GM12878 (cell line): Measurements from ENCODE around the gene CHRNG. TPM values are rescaled to one million over a fixed set of nuclear protein-coding genes. Genes with fewer than 3 reads are reported as not detected.

Source experiments
- ATAC-seq: fragments of 200-7000 bp; cut with Tn5 transposase; 3 replicates; pipeline ENCODE4 v1.9.1; 2020; ENCODE audit warnings: mild to moderate bottlenecking, moderate library complexity
- BruUV-seq: library from RNA; stranded (reverse); fragments of 400-500 nt; replicated peaks from 2 replicates; lab custom pipeline; 2021; lab: Mats Ljungman, UMichigan
- CTCF ChIA-PET: fragments of 300-600 bp; sonication (Branson Sonifier 250); formaldehyde crosslinking; extraction: SDS; loops from one replicate; lab custom pipeline; 2021; ENCODE audit warnings: inconsistent platforms; lab: Yijun Ruan, JAX
- POLR2A ChIA-PET: fragments of 350-600 bp; formaldehyde crosslinking; extraction: SDS; loops from one replicate; lab custom pipeline; 2021; ENCODE audit warnings: inconsistent platforms; lab: Charles Lee
- RAD21 ChIA-PET: fragments of 300-600 bp; sonication (Branson Sonifier 250); formaldehyde crosslinking; loops from one replicate; lab custom pipeline; 2023; ENCODE audit warnings: antibody characterized with exemption; ENCODE audit not compliant: unreplicated experiment; lab: Charles Lee
- SMC1A ChIA-PET: fragments of 300-600 bp; sonication (Branson Sonifier 250); formaldehyde crosslinking; loops from one replicate; lab custom pipeline; 2023; ENCODE audit not compliant: unreplicated experiment, uncharacterized antibody; lab: Charles Lee
- DNase-seq: peaks from one replicate; pipeline ENCODE4 v3.0.0-alpha.2; 2011; ENCODE audit warnings: low read depth, low spot score
- FAIRE-seq: peaks from 3 replicates; lab custom pipeline; 2011; peaks lifted over from hg19 to GRCh38; lab: Jason Lieb, UNC
- H2AFZ ChIP-seq: 2 replicates; pipeline ENCODE4 v1.6.0; 2011; ENCODE audit warnings: low read depth, low read length, control low read depth; ENCODE audit not compliant: control insufficient read depth
- H3K27ac ChIP-seq: 2 replicates; pipeline ENCODE4 v1.5.1; 2011; ENCODE audit warnings: control low read depth; ENCODE audit not compliant: control insufficient read depth, insufficient read depth
- H3K27me3 ChIP-seq, 2 experiments: replicated peaks in 1 of 2; 2 replicates each; pipeline versions ENCODE4 v1.6.0 to v1.6.1; 2011; ENCODE audit warnings: low read length in 1 of 2; ENCODE audit not compliant: control insufficient read depth in 2 of 2, insufficient read depth in 2 of 2
- H3K36me3 ChIP-seq, 2 experiments: 2 replicates each; pipeline ENCODE4 v1.5.1; 2011; ENCODE audit warnings: low read length in 1 of 2; ENCODE audit not compliant: control insufficient read depth in 2 of 2, insufficient read depth in 2 of 2
- H3K4me1 ChIP-seq: 2 replicates; pipeline ENCODE4 v1.6.1; 2011; ENCODE audit warnings: mild to moderate bottlenecking, low read length, moderate library complexity, mixed read lengths; ENCODE audit not compliant: control insufficient read depth, insufficient read depth
- H3K4me2 ChIP-seq: 2 replicates; pipeline ENCODE4 v1.6.0; 2011; ENCODE audit warnings: control low read depth; ENCODE audit not compliant: control insufficient read depth, insufficient read depth
- H3K4me3 ChIP-seq: fragments of 200-600 bp; sonication (generic); 2 replicates; pipeline ENCODE4 v1.5.1; 2016
- H3K79me2 ChIP-seq: 2 replicates; pipeline ENCODE4 v1.6.0; 2011; ENCODE audit warnings: low read length; ENCODE audit not compliant: control insufficient read depth, insufficient read depth
- H3K9ac ChIP-seq: 2 replicates; pipeline ENCODE4 v1.8.0; 2011; ENCODE audit warnings: low read length, control low read depth, mixed read lengths; ENCODE audit not compliant: control insufficient read depth, insufficient read depth
- H3K9me3 ChIP-seq: replicated peaks from 3 replicates; pipeline ENCODE4 v1.5.1; 2011; ENCODE audit warnings: mild to moderate bottlenecking, low read length; ENCODE audit not compliant: control insufficient read depth, insufficient read depth
- H4K20me1 ChIP-seq: 2 replicates; pipeline ENCODE4 v1.6.0; 2011; ENCODE audit not compliant: control insufficient read depth, insufficient read depth
- ASH2L ChIP-seq: fragments of 300-600, 200-600 bp; sonication (generic); IDR thresholded peaks from 2 replicates; pipeline ENCODE4 v1.6.1; 2017; ENCODE audit warnings: low read depth, mild to moderate bottlenecking, borderline replicate concordance
- CBX5 ChIP-seq: sonication (generic); IDR thresholded peaks from 2 replicates; pipeline ENCODE4 v1.6.1; 2016; ENCODE audit warnings: low read depth, moderate library complexity, mild to moderate bottlenecking, inconsistent platforms
- CHD2 ChIP-seq: IDR thresholded peaks from 2 replicates; pipeline ENCODE4 v1.6.1; 2011; ENCODE audit warnings: low read depth, low read length, improper control_type of control experiment, borderline replicate concordance
- EGR1 ChIP-seq, 2 experiments: IDR thresholded peaks; 1 replicate in 1 of 2; 2 replicates in 1 of 2; pipeline ENCODE4 v1.6.1; 2011 to 2012; ENCODE audit warnings: low read depth in 2 of 2, low read length in 2 of 2, borderline replicate concordance in 1 of 2, mild to moderate bottlenecking in 1 of 2, moderate library complexity in 1 of 2
- FOS ChIP-seq: IDR thresholded peaks from 3 replicates; pipeline ENCODE4 v1.6.1; 2011; ENCODE audit warnings: borderline replicate concordance; ENCODE audit not compliant: insufficient read length; ENCODE audit errors: extremely low read depth
- NR2F1 ChIP-seq: fragments of 450-650 bp; conservative IDR thresholded peaks from 2 replicates; pipeline ENCODE4 v1.6.1; 2017; ENCODE audit warnings: mild to moderate bottlenecking
- RCOR1 ChIP-seq: conservative IDR thresholded peaks from 2 replicates; pipeline ENCODE4 v1.6.1; 2012; ENCODE audit warnings: low read depth, low read length, improper control_type of control experiment
- RELA ChIP-seq: fragments of 450-650 bp; IDR thresholded peaks from 2 replicates; pipeline ENCODE4 v1.8.0; 2014; ENCODE audit warnings: borderline replicate concordance; ENCODE audit not compliant: partially characterized antibody
- WGBS: methylation state at CpG from one replicate; pipeline ENCODE4 v1.1.6; 2016; ENCODE audit warnings: low lambda C conversion rate; ENCODE audit not compliant: insufficient replicate concordance, insufficient coverage; ENCODE audit errors: missing lambda C conversion rate; 5-methylcytosine and 5-hydroxymethylcytosine counted together
- in situ Hi-C: fragments of 300-500 bp; cut with MboI; formaldehyde crosslinking; loops from 9 replicates; pipeline ENCODE4 v1.14.3; 2018; ENCODE audit warnings: mixed read lengths
- intact Hi-C: fragments of 100-400 bp; cut with micrococcal nuclease; formaldehyde crosslinking; loops from one replicate; pipeline ENCODE4 v1.14.2; 2022; ENCODE audit not compliant: unreplicated experiment
- polyA plus RNA-seq, 11 experiments: library from polyadenylated mRNA; depleted of rRNA in 4 of 11; unstranded in 6 of 11; stranded (reverse) in 5 of 11; fragments of >200 nt; fragmentation: Nextera tagmentation in 4 of 11; fragmentation: Illumina TruSeq in 1 of 11; extraction: Ambion mirVana in 4 of 11; extraction: Trizol in 1 of 11; gene quantifications; 1 replicate in 1 of 11; 2 replicates in 10 of 11; pipeline versions ENCODE4 v1.2.1 to v1.2.3, GENCODE V29; 2011 to 2016; ENCODE audit warnings: inconsistent platforms in 2 of 11, missing spikeins in 2 of 11, low read depth in 1 of 11
- total RNA-seq, 4 experiments: library from RNA; depleted of rRNA in 3 of 4; stranded (reverse); fragments of >200 nt in 3 of 4; fragmentation: Illumina TruSeq in 1 of 4; extraction: Trizol in 1 of 4; gene quantifications; 2 replicates each; pipeline versions ENCODE4 v1.2.1 to v1.2.3, GENCODE V29; 2013 to 2021
- TF ChIP-seq, protein P1 (sequence below): fragments of 450-650 bp; IDR thresholded peaks from 2 replicates; pipeline ENCODE4 v1.6.1; 2018; ENCODE audit warnings: borderline replicate concordance, mild to moderate bottlenecking; ENCODE audit not compliant: partially characterized antibody
- TF ChIP-seq, protein P2 (sequence below): IDR thresholded peaks from 2 replicates; pipeline ENCODE4 v1.6.1; 2011; ENCODE audit warnings: mild to moderate bottlenecking, low read depth, low read length, moderate library complexity; ENCODE audit not compliant: insufficient replicate concordance

Gene CHRNG
- total and polyA plus RNA-seq, 10 of the 15 experiments (the other 5 are each of a cell fraction or from before 2014, with no cell fraction given): 0.17 TPM; not detected in 9

DNA sequence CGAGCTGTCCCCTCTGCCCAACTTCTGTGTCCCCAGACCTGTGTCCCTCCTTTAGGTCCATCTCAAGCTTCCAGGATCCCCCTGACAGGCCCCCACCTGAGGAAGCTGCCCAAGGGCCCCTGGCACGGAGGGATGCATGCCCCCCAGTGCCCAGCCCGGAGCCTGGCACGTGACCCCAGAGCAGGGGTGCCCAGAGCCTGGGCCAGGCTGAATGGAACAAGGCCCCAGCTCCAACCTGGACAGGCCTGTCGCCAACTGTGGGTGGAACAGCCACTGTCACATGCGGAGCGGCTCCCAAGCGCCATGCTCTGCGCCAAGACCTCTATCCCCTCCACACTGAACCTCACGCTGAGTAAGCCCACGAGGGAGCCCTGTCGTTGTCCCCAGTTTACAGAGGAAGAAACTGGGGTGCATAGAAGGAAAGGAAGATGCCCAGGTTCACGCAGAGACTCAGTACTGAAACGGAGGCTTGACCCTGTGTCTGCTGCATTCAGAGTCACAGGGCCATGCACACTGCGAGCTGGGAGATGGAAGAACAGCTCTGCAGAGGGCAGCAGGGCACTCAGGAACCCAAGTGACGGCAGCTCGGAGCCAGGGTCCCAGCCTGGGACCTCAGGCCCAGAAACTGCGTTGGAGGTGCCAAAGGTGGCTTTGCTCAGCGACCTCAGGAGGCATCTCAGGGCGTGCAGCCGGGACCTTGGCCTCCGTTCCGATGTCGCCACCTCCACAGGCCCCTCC, 46.4 kb upstream of the CHRNG start:
- in situ Hi-C loops (no loop called here), intact Hi-C loops (no loop called here)
- RAD21 ChIA-PET: no interaction called here
- WGBS: 33% methylated on average over 24 of the region's 24 CpGs
- H3K9ac ChIP-seq: no peak overlapping the region
- no peak overlapping the region for H3K4me3 ChIP-seq
- DNase-seq: no peak
- no peak for FAIRE-seq
- H3K4me2 ChIP-seq: no peak overlapping the region
- POLR2A ChIA-PET: no interaction called here
- H3K27me3 ChIP-seq: peaks cover 0 to 10% of the 10 kb centered on the region in 2 experiments; a peak in 3 of 4 replicates
- CTCF ChIA-PET: no interaction called here
- H3K9me3 ChIP-seq: no peaks in the 10 kb centered on the region
- SMC1A ChIA-PET: no interaction called here
- no peak overlapping the region for H2AFZ ChIP-seq
- TF ChIP-seq, protein P1, sequence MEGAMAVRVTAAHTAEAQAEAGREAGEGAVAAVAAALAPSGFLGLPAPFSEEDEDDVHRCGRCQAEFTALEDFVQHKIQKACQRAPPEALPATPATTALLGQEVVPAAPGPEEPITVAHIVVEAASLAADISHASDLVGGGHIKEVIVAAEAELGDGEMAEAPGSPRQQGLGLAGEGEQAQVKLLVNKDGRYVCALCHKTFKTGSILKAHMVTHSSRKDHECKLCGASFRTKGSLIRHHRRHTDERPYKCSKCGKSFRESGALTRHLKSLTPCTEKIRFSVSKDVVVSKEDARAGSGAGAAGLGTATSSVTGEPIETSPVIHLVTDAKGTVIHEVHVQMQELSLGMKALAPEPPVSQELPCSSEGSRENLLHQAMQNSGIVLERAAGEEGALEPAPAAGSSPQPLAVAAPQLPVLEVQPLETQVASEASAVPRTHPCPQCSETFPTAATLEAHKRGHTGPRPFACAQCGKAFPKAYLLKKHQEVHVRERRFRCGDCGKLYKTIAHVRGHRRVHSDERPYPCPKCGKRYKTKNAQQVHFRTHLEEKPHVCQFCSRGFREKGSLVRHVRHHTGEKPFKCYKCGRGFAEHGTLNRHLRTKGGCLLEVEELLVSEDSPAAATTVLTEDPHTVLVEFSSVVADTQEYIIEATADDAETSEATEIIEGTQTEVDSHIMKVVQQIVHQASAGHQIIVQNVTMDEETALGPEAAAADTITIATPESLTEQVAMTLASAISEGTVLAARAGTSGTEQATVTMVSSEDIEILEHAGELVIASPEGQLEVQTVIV: no peak
- no peak for TF ChIP-seq CBX5
- TF ChIP-seq FOS: no peak
- no peak for TF ChIP-seq NR2F1
- TF ChIP-seq CHD2: no peak
- TF ChIP-seq RELA: no peak
- no peak for TF ChIP-seq EGR1 (IDR thresholded peaks at IDR 0.05; ENCODE audit: borderline replicate concordance in 1 of 2, low read depth in 2 of 2, low read length in 2 of 2)
- no peak for TF ChIP-seq ASH2L
- TF ChIP-seq, protein P2, sequence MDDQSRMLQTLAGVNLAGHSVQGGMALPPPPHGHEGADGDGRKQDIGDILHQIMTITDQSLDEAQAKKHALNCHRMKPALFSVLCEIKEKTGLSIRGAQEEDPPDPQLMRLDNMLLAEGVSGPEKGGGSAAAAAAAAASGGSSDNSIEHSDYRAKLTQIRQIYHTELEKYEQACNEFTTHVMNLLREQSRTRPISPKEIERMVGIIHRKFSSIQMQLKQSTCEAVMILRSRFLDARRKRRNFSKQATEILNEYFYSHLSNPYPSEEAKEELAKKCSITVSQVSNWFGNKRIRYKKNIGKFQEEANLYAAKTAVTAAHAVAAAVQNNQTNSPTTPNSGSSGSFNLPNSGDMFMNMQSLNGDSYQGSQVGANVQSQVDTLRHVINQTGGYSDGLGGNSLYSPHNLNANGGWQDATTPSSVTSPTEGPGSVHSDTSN: no peak
- TF ChIP-seq RCOR1: no peak
- no peaks in the 10 kb centered on the region for H3K36me3 ChIP-seq
- no peak for ATAC-seq
- no TSS peak for BruUV-seq
- no peaks in the 10 kb centered on the region for H4K20me1 ChIP-seq
- no peaks in the 10 kb centered on the region for H3K4me1 ChIP-seq
- no peak overlapping the region for H3K27ac ChIP-seq
- H3K79me2 ChIP-seq: no peaks in the 10 kb centered on the region
